SKM-1 (cell line): ENCODE measurements around the gene SSH2.

Experiments used
- DNase-seq: peaks from one replicate; lab custom pipeline; 2025; ENCODE audit not compliant: unreplicated experiment; lab: John Stamatoyannopoulos, UW

The SSH2 gene

DNA sequence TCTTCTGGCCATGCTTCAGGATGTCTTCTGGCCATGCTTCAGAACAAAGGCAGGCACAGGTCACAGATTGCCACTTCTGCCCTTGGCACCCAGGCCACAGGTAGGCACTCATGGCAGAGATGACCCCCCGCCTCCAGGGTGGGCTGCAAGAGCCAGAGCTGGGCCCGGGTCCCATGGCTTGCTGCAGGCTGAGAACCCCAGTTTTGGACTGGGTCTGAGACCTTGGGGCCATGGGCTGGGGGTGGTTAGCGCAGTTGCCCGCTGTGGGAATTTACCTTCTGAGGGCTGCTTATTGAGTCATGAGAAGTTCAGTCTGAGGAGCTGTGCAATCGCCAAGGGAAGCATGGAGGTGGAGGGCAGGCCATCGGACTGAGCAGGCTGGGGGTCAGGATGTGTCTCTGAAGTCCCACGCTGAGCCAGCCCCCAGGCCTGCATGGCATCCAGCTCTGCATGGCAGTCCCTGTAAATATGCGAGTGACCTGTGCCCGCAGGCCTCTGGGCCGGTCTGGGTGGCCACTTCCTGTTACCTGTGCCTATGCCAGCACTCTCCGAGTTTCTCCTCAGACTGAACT is 335.4 kb downstream of the SSH2 start:
- no peak for DNase-seq

GRCh38 chr17:29593591-29594518 is 336.2 kb downstream of the SSH2 start:
- DNase-seq = no peak

GRCh38 chr17:29592850-29593551 is 337.0 kb downstream of the SSH2 start, which contains the start of gene ANKRD13B:
ANKRD13B (plus strand) TSS chr17:29593132; CDS start chr17:29593622, 490 bp downstream.
- DNase-seq = no peak

DNA sequence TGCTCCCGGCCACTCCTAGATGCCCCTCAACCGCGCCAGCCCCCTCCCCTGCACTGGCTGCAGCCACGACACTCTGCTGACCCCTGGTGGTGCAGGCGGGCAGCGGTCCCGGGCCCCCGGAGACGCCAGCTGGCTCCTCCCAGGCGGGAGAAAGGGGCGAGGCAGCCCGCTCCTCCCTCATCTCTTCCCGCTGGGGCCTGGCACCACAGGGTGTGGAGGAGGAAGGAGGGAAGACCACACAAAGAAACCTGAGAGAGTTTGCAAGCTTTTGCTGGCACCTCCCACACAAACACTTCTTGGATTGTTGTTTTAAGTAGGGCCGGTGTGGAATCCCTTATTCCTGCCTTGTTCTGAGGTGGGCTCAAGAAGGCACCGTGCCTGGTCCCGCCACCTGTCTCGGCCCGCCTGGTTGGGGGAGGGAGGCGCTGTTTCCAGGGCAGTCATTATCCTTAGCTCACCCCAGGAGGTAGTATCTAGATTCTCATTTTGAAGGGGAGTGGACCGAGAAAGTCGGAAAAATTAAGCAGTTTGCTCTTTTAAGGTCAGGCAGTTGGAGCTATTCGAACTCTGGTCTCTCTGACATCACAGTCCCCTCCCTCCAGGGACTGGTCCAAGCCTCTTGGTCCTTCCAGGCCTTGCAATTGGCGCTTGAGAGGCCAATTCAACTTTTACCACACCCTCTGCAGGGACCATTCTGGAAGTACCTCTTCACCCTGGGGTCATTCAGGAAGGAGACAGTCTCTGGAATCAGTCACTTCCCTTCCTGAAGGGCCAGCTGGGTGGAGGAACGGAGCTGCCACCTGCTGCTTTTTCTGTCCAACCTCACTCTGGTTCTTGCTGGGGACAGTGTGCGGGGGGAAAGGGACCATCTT is 338.1 kb downstream of the SSH2 start:
- peak; percentile 36 for DNase-seq

- DNase-seq = no peak
Measured at GRCh38 chr17:29591146-29591736, 338.8 kb downstream of the SSH2 start.

GRCh38 chr17:29590411-29591145 is 339.4 kb downstream of the SSH2 start:
- no peak for DNase-seq

DNA sequence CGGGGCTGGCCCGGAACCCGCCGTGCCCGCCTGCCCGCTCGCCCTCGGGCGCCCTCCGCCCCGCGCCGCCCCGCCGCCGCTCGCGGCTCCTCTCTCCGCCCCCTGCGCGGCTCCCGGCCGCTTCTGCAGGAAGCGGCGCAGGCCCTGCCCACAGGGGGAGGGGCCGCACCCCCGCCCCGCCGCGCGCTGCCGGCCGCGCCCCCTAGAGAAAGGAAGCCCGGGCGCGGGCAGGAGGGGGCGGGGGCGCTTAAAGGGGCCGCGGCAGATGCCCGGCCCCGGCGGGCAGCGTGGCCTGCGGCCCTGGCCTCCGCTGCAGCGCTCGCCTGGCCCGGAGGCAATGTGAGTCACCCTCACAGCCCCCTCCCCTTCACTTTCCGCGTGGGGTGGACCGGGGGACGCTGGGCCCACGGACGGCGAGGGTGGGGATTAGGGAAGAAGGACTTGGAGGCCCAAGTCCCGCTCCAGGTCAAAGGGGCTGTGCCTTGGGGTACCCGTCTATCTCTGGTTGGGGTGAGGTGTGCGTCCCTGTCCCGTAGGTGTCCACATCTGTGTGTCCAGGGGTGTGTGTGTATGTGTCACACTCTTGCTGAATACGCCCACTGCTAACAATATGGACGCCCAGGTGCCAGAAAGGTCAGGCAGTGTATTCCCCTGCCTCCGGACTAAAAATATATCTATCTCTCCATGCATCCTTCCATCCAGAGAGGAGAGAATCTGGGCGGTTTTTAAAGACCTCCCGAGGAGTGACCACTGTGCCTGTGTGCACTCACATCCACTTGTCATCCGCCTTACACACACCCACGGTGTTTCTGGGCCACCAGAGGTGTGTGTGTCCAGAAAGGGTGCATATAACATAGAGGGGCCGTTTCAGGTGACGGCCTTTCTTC is 340.3 kb downstream of the SSH2 start, which contains the start of gene GIT1:
GIT1 (minus strand) TSS at position 125 of the 887 bp plus-strand sequence. CDS start 270 bp downstream, outside the sequence.
- DNase-seq = peak; percentile 32

- no peak for DNase-seq
Measured at GRCh38 chr17:29588562-29589411, 341.2 kb downstream of the SSH2 start.

GRCh38 chr17:29588017-29588561 is 341.9 kb downstream of the SSH2 start:
- DNase-seq = no peak

GRCh38 chr17:29587591-29587990 is 342.4 kb downstream of the SSH2 start:
- no peak for DNase-seq

GRCh38 chr17:29586676-29587469 is 343.2 kb downstream of the SSH2 start:
- no peak for DNase-seq

GRCh38 chr17:29585080-29585751 is 344.8 kb downstream of the SSH2 start:
- DNase-seq = no peak

DNA sequence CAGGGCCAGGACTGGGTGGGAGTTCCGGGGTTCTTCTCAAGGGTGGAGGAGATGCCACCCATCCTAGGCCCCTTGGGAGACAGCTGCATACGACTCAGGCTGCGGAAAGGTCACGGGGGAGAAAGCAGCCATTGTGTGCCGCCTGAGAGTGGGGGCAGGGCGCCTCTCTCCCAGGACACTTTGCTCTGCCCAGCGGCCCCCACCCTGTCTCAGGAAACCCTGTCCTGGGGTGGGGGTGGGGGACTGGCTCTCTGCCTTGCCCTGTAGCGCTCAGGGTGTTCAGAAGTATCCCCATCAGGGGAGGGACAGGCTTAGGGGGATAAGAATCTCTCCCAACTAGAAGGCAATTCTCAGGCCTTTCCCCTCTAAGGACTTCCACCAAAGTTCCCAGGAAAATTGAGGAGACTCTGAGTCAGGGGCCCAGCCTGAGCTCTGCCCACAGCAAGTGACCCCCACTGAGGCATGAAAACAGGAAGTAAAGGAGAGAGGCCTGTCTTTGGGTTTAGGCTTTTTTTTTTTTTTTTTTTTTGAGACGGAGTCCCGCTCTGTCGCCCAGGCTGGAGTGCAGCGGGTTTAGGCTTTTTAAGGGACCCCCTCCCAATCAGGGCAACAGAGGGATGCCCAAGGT is 345.5 kb downstream of the SSH2 start:
- no peak for DNase-seq

GRCh38 chr17:29583324-29584248 is 346.4 kb downstream of the SSH2 start:
- no peak for DNase-seq
